H1 (cell line): ENCODE data around the gene SSBP3. TPM values are rescaled to one million over a fixed set of nuclear protein-coding genes. Genes with fewer than 3 reads are reported as not detected.

Experiments
- CTCF ChIA-PET: fragments of 300-600 bp; sonication (Branson Sonifier 250); formaldehyde crosslinking; loops from one replicate; lab custom pipeline; 2021; ENCODE audit not compliant: partially characterized antibody; lab: Charles Lee
- POLR2A ChIA-PET: fragments of 300-600 bp; sonication (Branson Sonifier 250); formaldehyde crosslinking; loops from one replicate; lab custom pipeline; 2021; ENCODE audit warnings: inconsistent platforms; ENCODE audit not compliant: partially characterized antibody; lab: Charles Lee
- DNase-seq, 2 experiments: peaks; one replicate each; pipeline versions ENCODE4 v3.0.0 to v3.0.0-alpha.2; 2010 to 2022; ENCODE audit warnings: low spot score in 2 of 2, low read depth in 1 of 2, mixed read lengths in 1 of 2
- FAIRE-seq: peaks from 2 replicates; lab custom pipeline; 2011; peaks lifted over from hg19 to GRCh38; lab: Jason Lieb, UNC
- H2AFZ ChIP-seq: 2 replicates; pipeline ENCODE4 v1.8.1; 2012; ENCODE audit warnings: low read length, inconsistent platforms
- H2AK5ac ChIP-seq: 2 replicates; pipeline ENCODE4 v1.6.1; 2013; ENCODE audit warnings: low read depth, low read length
- H2BK120ac ChIP-seq: replicated peaks from 2 replicates; pipeline ENCODE3; 2013; ENCODE audit warnings: low read depth, low read length, inconsistent platforms
- H2BK12ac ChIP-seq: 2 replicates; pipeline ENCODE4 v1.6.1; 2013; ENCODE audit warnings: low read depth, low read length
- H2BK15ac ChIP-seq: 2 replicates; pipeline ENCODE4 v1.6.1; 2013; ENCODE audit warnings: low read length
- H2BK20ac ChIP-seq: 2 replicates; pipeline ENCODE4 v1.6.1; 2013; ENCODE audit warnings: low read length
- H2BK5ac ChIP-seq: 2 replicates; pipeline ENCODE4 v1.6.1; 2013; ENCODE audit warnings: low read depth, low read length
- H3K14ac ChIP-seq: 2 replicates; pipeline ENCODE4 v1.6.1; 2013; ENCODE audit warnings: inconsistent platforms; ENCODE audit not compliant: insufficient read length
- H3K18ac ChIP-seq: 2 replicates; pipeline ENCODE4 v1.6.1; 2013; ENCODE audit warnings: low read length; ENCODE audit errors: extremely low read depth
- H3K23ac ChIP-seq: 2 replicates; pipeline ENCODE4 v1.6.1; 2013; ENCODE audit warnings: inconsistent platforms; ENCODE audit not compliant: insufficient read length
- H3K23me2 ChIP-seq: 2 replicates; pipeline ENCODE4 v1.6.1; 2013; ENCODE audit warnings: low read depth, low read length
- H3K27ac ChIP-seq: 2 replicates; pipeline ENCODE4 v1.6.1; 2011; ENCODE audit warnings: low read depth, low read length, inconsistent platforms
- H3K27me3 ChIP-seq, 4 experiments: replicated peaks in 1 of 4; 1 replicate in 1 of 4; 2 replicates in 3 of 4; pipeline versions ENCODE4 v1.6.1 to v1.8.1; 2011 to 2013; ENCODE audit warnings: low read length in 3 of 4, mild to moderate bottlenecking in 3 of 4, inconsistent platforms in 2 of 4, mixed read lengths in 2 of 4, moderate library complexity in 1 of 4; ENCODE audit not compliant: control insufficient read depth in 3 of 4, insufficient read depth in 3 of 4; ENCODE audit errors: extremely low read depth in 1 of 4
- H3K36me3 ChIP-seq, 4 experiments: 2 replicates each; pipeline versions ENCODE4 v1.6.1 to v1.8.1; 2011 to 2013; ENCODE audit warnings: mild to moderate bottlenecking in 4 of 4, low read length in 3 of 4, moderate library complexity in 2 of 4, control low read depth in 1 of 4, inconsistent platforms in 1 of 4; ENCODE audit not compliant: insufficient read depth in 4 of 4, control insufficient read depth in 2 of 4
- H3K4ac ChIP-seq: replicated peaks from 2 replicates; pipeline ENCODE3; 2013; ENCODE audit warnings: low read length, low read depth, mixed read lengths, inconsistent platforms; ENCODE audit not compliant: insufficient read length
- H3K4me1 ChIP-seq, 4 experiments: replicated peaks in 1 of 4; 1 replicate in 1 of 4; 2 replicates in 3 of 4; pipeline versions ENCODE4 v1.6.1 to v1.8.1; 2011 to 2013; ENCODE audit warnings: low read length in 3 of 4, inconsistent platforms in 2 of 4, mixed read lengths in 1 of 4; ENCODE audit not compliant: insufficient read depth in 4 of 4, control insufficient read depth in 3 of 4
- H3K4me2 ChIP-seq, 2 experiments: 2 replicates each; pipeline versions ENCODE4 v1.6.1 to v1.8.1; 2011 to 2013; ENCODE audit warnings: low read depth in 2 of 2, low read length in 2 of 2, control low read depth in 1 of 2, inconsistent platforms in 1 of 2, mild to moderate bottlenecking in 1 of 2; ENCODE audit not compliant: insufficient read depth in 1 of 2
- H3K4me3 ChIP-seq, 4 experiments: fragments of 200-600, 300-600 bp in 1 of 4; sonication (generic), shearing (Covaris generic), sonication (Bioruptor Twin) in 1 of 4; 2 replicates each; pipeline versions ENCODE4 v1.5.1 to v1.8.1; 2011 to 2016; ENCODE audit warnings: low read length in 4 of 4, low read depth in 3 of 4, control low read depth in 2 of 4, inconsistent platforms in 2 of 4, mild to moderate bottlenecking in 2 of 4, mixed read lengths in 1 of 4, moderate library complexity in 1 of 4; ENCODE audit not compliant: insufficient read depth in 2 of 4; ENCODE audit errors: extremely low read depth in 1 of 4
- H3K56ac ChIP-seq: replicated peaks from 2 replicates; pipeline ENCODE3; 2013; ENCODE audit warnings: low read depth, mild to moderate bottlenecking, mixed read lengths, low read length, inconsistent platforms; ENCODE audit not compliant: insufficient read length
- H3K79me1 ChIP-seq: 2 replicates; pipeline ENCODE4 v1.6.1; 2013; ENCODE audit warnings: low read depth, low read length, control low read depth
- H3K79me2 ChIP-seq, 2 experiments: 2 replicates each; pipeline versions ENCODE4 v1.6.1 to v1.8.1; 2012 to 2013; ENCODE audit warnings: low read length in 2 of 2, mild to moderate bottlenecking in 2 of 2, inconsistent platforms in 1 of 2; ENCODE audit not compliant: insufficient read depth in 2 of 2, control insufficient read depth in 1 of 2
- H3K9ac ChIP-seq, 4 experiments: replicated peaks in 1 of 4; 1 replicate in 1 of 4; 2 replicates in 3 of 4; pipeline versions ENCODE4 v1.6.1 to v1.8.1; 2011 to 2013; ENCODE audit warnings: low read depth in 3 of 4, low read length in 3 of 4, control low read depth in 2 of 4, mild to moderate bottlenecking in 2 of 4, moderate library complexity in 2 of 4, inconsistent platforms in 1 of 4; ENCODE audit errors: extremely low read depth in 1 of 4
- H3K9me3 ChIP-seq, 2 experiments: 2 replicates each; pipeline versions ENCODE4 v1.6.1 to v1.8.1; 2012 to 2013; ENCODE audit warnings: mild to moderate bottlenecking in 2 of 2, moderate library complexity in 2 of 2, control low read depth in 1 of 2, inconsistent platforms in 1 of 2, low read depth in 1 of 2, low read length in 1 of 2, mixed read lengths in 1 of 2; ENCODE audit not compliant: insufficient read depth in 2 of 2
- H4K20me1 ChIP-seq, 2 experiments: replicated peaks in 1 of 2; 2 replicates each; pipeline versions ENCODE3 to v1.8.1; 2011 to 2013; ENCODE audit warnings: inconsistent platforms in 2 of 2, low read length in 2 of 2, mild to moderate bottlenecking in 1 of 2; ENCODE audit not compliant: insufficient read depth in 2 of 2, control insufficient read depth in 1 of 2
- H4K5ac ChIP-seq: 2 replicates; pipeline ENCODE4 v1.6.1; 2013; ENCODE audit warnings: low read length, low read depth, mixed read lengths, inconsistent platforms; ENCODE audit not compliant: insufficient read length
- H4K8ac ChIP-seq: 2 replicates; pipeline ENCODE4 v1.8.0; 2013; ENCODE audit warnings: mild to moderate bottlenecking, moderate library complexity, low read length, inconsistent platforms; ENCODE audit not compliant: insufficient read depth; ENCODE audit errors: extremely low read depth
- H4K91ac ChIP-seq: replicated peaks from 2 replicates; pipeline ENCODE3; 2013; ENCODE audit warnings: low read length, mixed read lengths, inconsistent platforms; ENCODE audit not compliant: insufficient read length
- BCL11A ChIP-seq, 2 experiments: IDR thresholded peaks; one replicate each; pipeline ENCODE4 v1.6.1; 2011; ENCODE audit warnings: low read depth in 2 of 2, low read length in 2 of 2, mild to moderate bottlenecking in 2 of 2
- RXRA ChIP-seq: IDR thresholded peaks from 2 replicates; pipeline ENCODE4 v1.6.1; 2011; ENCODE audit warnings: low read depth, mild to moderate bottlenecking, low read length, moderate library complexity; ENCODE audit not compliant: insufficient read depth
- WGBS, 2 experiments: shearing (Covaris generic) in 1 of 2; methylation state at CpG; one replicate each; pipeline versions ENCODE4 v1.1.6 to v1.1.7; 2013 to 2015; ENCODE audit warnings: low lambda C conversion rate in 2 of 2, mixed read lengths in 2 of 2, inconsistent platforms in 1 of 2, low coverage in 1 of 2, missing lambda C conversion rate in 1 of 2; ENCODE audit not compliant: insufficient replicate concordance in 2 of 2, insufficient coverage in 1 of 2, insufficient read length in 1 of 2; ENCODE audit errors: extremely low coverage in 1 of 2, missing lambda C conversion rate in 1 of 2; 5-methylcytosine and 5-hydroxymethylcytosine counted together
- polyA plus RNA-seq, 7 experiments: library from polyadenylated mRNA; depleted of rRNA in 3 of 7; stranded (reverse) in 5 of 7; unstranded in 2 of 7; fragments of >200 nt in 5 of 7; fragments of 200-250 nt in 2 of 7; gene quantifications; 1 replicate in 5 of 7; 2 replicates in 1 of 7; 4 replicates in 1 of 7; pipeline versions ENCODE4 v1.2.1 to v1.2.3, GENCODE V29; 2011 to 2013; ENCODE audit warnings: missing spikeins in 2 of 7, mixed read lengths in 2 of 7
- total RNA-seq: library from RNA; stranded (reverse); fragmentation: NEBNext Ultra II Directional; extraction: Animal tissue kit (Norgen Biotek cat#: 25700); gene quantifications from 2 replicates; pipeline ENCODE4 v1.2.1, GENCODE V29; 2021

SSBP3 gene
- total and polyA plus RNA-seq, 2 of the 8 experiments (the other 6 are each of a cell fraction or from before 2014, with no cell fraction given): 99.7 to 133 TPM

- no peaks in the 10 kb centered on the region for H3K23me2 ChIP-seq
- peak overlapping the region; percentile 1 for H4K5ac ChIP-seq
- no peak overlapping the region for H3K27ac ChIP-seq
- no peak overlapping the region for H2AK5ac ChIP-seq
- peaks cover 38 to 69% (median 56%) of the 10 kb centered on the region in 4 experiments for H3K4me1 ChIP-seq
- H2BK120ac ChIP-seq: no peak overlapping the region
- H3K18ac ChIP-seq: 0 out of 2 replicates have a peak overlapping the region, but pooled peaks have one; percentile 85
- H3K9me3 ChIP-seq: no peaks in the 10 kb centered on the region
- no peak overlapping the region for H3K4ac ChIP-seq
- FAIRE-seq (no peak), DNase-seq (no peak)
- peak overlapping the region in 2 of 4 experiments; percentile 5 to 20; a peak in 1 of 8 replicates for H3K4me3 ChIP-seq
- no peak overlapping the region for H4K8ac ChIP-seq
- H3K36me3 ChIP-seq: no peaks in the 10 kb centered on the region; a peak in 1 of 8 replicates
- no peak overlapping the region for H2AFZ ChIP-seq
- no peak overlapping the region; the same call in 1 of the 2 replicates for H2BK20ac ChIP-seq
- POLR2A ChIA-PET: interaction anchor here (0.7 to 1.6 kb wide), 5 partner anchors 11 to 80 kb away, joined by 3 to 5 read pairs (median 3); no protein-coding TSS in a partner anchor
- TF ChIP-seq RXRA: no peak
- TF ChIP-seq BCL11A (IDR thresholded peaks at IDR 0.05; ENCODE audit: low read depth in 2 of 2, low read length in 2 of 2): no peak
- H3K79me2 ChIP-seq: peaks cover 13 to 100% of the 10 kb centered on the region in 2 experiments
- peak overlapping the region; percentile 86; the same call in 1 of the 2 replicates for H2BK5ac ChIP-seq
- H3K56ac ChIP-seq: no peak overlapping the region
- H3K9ac ChIP-seq: no peak overlapping the region
- H2BK12ac ChIP-seq: no peak overlapping the region; the same call in 1 of the 2 replicates
- H3K23ac ChIP-seq: no peak overlapping the region
- WGBS, 2 experiments: 50% methylated on average over 14 of the region's 14 CpGs; no CpG with 5 or more reads in 1 of the 2 experiments
- H3K14ac ChIP-seq: no peak overlapping the region
- H4K20me1 ChIP-seq: peaks cover 17 to 45% of the 10 kb centered on the region in 2 experiments
- H3K4me2 ChIP-seq: peak overlapping the region; percentile 30 to 42
- CTCF ChIA-PET: interaction anchor here (0.6 to 0.9 kb wide), 3 partner anchors 16 to 826 kb away, joined by 3 to 4 read pairs (median 3); no protein-coding TSS in a partner anchor
- H4K91ac ChIP-seq: peak overlapping the region; percentile 32
- H3K79me1 ChIP-seq: peaks cover 42% of the 10 kb centered on the region
- H2BK15ac ChIP-seq: no peak overlapping the region
- no peaks in the 10 kb centered on the region for H3K27me3 ChIP-seq
These were observed 78.7 kb downstream of the SSBP3 start for GRCh38 chr1:54327386-54328065.
